ENCODE data around the gene SNRPF. TPM values are rescaled to one million over a fixed set of nuclear protein-coding genes. Genes with fewer than 3 reads are reported as not detected.
"Not testable (repeated sequence)": the region's sequence is repeated elsewhere in the genome, so short reads cannot be mapped to it uniquely, and the experiment has no call there.

Gene SNRPF
- 12.6 TPM for total RNA-seq

DNA sequence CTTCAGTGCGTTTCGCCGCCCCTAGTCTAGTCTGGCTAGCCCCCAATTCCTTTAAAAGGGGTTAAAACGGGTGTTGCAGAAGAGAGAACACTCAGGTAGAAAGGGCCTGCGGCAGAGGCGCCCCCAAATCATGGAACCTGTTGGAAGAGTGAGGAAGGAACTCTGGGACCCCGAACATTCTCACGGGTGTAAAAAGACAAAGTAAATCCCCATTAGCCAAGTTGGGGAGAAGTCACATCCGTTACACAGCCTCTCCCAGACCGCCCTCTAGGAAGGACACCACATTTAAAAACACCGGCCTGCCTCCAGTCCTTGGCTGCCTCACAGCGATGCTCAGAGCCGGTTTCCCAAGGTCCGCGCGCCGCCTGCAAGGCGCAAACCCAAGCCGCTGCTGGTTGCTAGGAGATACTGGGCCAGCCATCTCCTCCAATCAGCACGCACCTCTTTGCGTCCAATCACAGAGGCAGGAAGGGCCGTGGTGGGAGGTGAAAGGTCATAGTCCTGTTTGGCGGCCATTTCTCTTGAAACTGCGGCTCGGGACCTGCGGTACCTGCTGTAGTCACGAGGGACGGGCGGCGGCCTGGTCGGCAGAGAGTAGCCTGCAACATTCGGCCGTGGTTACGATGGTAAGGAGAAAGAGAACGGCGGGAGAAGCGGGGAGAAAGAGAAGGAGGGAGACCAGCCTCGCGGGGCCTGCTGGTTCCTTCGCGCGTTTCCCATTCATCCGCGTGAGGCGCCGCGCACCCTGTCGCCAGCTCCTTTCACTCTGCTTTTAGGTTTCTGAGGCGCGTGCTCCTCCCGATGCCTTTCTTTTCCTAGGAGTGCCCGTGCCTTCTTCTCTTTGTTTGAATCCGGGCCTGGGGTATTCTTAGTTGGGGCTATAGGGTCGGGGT, at the start of gene SNRPF:
Gene SNRPF (plus strand): TSS at position 502 of the 893 bp plus-strand sequence. CDS start 122 bp downstream, at position 624.
- intact Hi-C loops (cut with DNase I), result no loop called here

DNA sequence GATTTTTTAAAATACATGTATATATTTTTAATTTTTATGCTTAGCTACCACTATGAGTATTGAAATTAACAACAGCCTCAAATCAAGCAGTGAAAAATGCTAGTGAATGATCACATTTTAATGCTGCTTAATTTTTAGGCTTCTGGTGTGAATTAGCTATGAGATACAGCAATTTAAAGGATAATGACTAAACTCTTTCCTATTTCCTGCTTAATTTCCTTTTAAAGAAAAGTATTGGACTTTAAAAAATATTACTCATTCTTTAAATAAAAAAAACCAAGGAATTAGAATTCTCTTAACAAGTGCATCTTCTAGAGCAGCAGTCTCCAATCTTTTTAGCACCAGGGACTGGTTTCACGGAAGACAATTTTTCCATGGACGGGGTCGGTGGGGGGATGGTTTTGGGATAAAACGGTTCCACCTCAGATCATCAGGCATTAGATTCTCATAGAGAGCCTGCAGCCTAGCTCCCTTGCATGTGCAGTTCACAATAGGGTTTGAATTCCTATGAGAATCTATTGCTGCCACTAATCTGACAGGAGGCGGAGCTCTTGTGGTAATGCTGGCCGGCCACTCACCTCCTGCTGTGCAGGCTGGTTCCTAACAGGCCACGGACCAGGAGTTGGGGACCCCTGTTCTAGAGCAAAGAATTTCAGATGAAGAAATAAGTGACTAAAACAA, 49.6 kb upstream of the SNRPF start:
- DNase-seq (ENCODE audit: low spot score), result no peak
- ATAC-seq, result no peak
- intact Hi-C loops (cut with DNase I), result no loop called here

More for the DNA sequence above, at the start of gene SNRPF:
- ATAC-seq (peak; percentile 100), DNase-seq (ENCODE audit: low spot score) (peak; percentile 97)

DNA sequence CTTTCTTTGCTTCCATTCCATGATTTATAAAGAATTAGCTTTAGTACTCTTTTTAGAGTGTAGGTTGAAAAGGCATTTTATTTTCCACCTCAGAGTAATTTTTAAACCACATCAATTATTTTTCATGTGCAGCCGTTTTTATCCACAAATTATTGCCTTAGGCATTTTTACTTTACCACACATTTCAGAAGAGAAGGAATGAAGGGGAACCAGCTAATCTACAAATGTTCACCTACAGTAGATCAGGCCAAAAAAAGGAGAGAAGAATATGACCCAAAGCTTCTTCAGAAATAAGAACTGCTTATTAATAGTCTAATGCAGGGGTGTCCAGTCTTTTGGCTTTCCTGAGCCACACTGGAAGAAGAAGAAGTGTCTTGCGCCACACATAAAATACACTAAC, 48.3 kb upstream of the SNRPF start:
- no peak for ATAC-seq
- no peak for DNase-seq (ENCODE audit: low spot score)
- intact Hi-C loops (cut with DNase I), result no loop called here

DNA sequence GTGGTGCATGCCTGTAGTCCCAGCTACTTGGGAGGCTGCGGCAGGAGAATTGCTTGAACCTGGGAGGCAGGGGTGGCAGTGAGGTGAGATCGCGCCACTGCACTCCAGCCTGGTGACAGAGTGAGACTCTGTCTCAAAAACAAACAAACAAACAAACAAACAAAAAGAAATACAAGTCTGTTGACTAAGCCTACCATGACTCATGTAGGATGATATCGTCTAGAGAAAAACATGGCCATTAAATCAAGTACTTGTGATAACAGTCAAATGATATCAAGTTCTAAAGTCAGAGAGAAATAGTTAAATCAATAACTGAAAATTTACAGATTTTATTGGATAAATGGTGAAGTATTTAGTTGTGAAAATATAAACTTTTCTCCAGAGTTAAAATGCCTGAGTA, 46.6 kb upstream of the SNRPF start:
- not testable (repeated sequence) for DNase-seq (ENCODE audit: low spot score)

DNA sequence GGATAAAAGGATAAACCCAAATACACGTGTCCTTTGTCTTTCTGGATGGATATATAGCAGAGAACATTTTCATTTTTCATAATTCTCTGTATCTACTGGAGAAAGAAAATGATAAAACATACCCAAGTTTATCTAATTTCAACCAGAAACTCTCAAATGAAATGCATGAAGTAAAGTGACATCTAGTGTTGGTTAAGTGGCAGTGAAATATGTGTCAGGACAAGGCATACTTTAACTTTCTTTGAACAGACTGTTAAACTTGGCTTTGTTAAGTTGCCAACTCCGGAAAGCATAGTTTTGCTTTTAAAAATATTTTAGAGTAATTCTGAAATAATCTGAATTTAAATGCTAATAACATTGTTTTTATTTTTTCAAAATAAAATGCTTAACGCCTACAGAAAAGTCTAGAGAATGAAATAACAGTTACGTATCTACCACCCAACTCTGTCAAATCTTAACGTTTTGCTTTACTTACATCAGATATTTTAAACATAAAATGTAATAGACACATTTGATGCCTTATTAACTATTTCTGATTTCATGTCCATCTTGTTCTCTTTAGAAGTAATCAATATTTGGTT, 43.0 kb upstream of the SNRPF start:
- no peak for DNase-seq (ENCODE audit: low spot score)
- intact Hi-C loops (cut with DNase I), result loop anchor here (5.0 kb wide), 1 partner anchor 233 kb away; no protein-coding TSS in a partner anchor
- ATAC-seq, result peak; percentile 76

More for the DNA sequence above, 46.6 kb upstream of the SNRPF start:
- intact Hi-C loops (cut with DNase I); ATAC-seq: not testable (repeated sequence)

DNA sequence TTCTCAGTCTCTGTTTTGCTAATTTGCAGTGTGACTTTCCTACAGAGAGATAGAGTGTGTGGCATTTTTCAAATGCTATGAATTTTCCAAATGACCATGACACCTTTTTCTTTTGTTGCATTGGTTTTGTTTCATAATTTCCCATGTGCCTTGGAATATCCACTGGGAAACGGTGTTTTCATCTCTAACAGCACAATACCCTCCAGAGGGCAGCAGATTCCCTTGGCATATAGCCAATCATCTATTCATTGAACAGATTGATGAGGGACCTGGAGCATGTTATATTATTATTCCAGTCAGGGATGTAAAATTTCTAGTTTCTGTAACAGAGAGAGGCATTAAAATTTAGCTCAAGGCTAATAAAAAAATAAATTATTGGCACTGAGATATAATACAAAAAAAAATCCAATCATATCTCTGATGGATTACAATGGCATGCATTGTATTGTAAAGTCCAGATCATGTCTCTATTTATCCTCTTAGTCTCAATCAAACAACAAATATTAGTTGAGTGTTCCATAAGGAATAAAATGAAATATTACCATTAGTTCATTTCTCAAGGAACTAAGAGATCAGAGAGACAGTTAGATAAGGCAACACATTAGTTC, 38.6 kb upstream of the SNRPF start:
- no peak for ATAC-seq
- no peak for DNase-seq (ENCODE audit: low spot score)
- intact Hi-C loops (cut with DNase I), result no loop called here

DNA sequence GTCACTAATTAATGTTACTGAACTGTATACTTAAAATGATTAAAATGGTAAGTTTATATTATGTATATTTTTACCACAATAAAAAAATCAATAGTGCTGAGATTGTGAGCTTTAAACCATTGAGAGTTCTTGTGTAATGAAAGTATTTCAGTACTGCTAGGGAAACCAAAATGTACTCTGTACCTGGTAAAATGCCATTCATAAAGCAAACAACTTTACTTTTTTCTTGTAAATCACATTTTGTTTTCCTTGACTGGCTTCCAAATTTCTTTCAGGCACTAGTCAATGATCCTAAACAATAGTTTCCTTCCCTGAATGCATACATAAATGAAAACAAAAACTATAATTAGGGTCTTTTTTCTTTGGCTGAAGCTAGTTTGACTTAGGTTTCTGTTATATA, 29.4 kb upstream of the SNRPF start:
- no peak for ATAC-seq
- intact Hi-C loops (cut with DNase I), result no loop called here
- DNase-seq (ENCODE audit: low spot score), result no peak

DNA sequence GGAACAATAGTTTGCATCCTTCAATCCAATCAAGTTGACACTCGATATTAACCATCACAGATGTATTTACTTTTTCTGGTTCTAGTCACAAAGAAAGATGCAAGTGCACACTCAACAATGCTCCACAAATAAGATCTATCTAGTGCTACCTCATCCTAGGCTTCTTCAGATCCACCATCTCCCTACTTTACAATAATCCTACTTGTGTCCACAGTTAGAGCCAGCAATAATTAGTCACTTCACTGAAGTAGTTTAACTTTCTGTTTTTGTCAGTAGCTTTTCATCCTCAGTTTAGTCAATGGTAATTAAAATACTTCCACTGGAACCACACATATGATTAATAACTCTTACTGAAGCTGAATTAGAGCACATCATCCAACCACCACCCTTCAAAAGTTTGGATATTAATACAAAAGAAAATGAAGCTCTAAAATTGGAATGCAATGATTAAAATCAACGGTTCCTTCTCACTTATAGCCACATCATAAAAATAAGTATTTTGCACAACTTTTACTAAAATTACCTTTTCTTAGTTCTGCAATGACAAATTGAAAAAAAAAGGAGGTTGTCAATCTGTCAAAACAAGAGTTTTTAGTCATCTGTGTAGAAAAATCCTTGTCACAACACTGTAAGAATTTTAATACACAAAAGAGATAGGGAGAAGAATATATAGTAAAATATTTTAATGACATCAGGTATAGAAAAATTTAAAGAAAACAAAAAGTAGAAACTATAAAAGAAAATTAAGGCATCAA, 28.2 kb upstream of the SNRPF start:
- DNase-seq (ENCODE audit: low spot score) (no peak), ATAC-seq (no peak)
- intact Hi-C loops (cut with DNase I), result no loop called here

DNA sequence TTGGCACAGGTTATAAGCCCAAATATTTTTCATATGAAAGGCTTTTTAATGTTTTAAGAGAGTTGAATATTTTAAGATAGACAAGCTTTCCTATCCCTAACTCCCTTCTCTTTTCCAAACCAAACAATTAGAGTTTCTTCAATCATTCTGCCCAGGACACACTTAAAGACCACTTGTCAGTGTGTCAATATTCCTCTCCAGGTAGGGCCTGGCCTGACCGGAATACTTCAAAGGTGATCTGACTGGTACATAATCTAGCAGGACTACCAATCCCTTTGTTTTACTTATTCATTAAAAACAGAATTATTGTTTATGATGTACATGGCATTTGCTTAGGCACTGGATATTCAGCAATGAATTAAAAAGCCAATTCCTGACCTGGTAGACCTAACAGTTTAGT, 24.2 kb upstream of the SNRPF start:
- intact Hi-C loops (cut with DNase I), result no loop called here
- DNase-seq (ENCODE audit: low spot score), result no peak
- ATAC-seq, result no peak

DNA sequence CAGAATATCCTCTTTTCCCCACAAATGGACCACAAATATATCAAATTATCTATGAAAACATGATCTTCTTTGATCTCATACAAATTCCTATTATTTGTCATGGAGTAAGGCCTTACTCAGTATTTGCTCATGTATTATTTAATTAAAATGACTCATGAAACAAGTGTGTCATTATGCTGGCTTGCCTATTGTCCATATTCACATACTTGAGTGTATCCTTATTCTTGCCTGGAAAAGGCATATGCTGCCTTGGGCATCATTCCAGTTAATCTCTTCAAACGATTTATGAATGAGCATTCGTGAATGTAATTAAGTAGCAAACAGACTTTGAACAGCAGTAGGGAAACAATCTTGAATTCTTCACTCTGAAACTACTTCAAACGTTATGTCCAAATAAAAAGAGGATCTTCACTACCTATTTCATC, 22.6 kb upstream of the SNRPF start:
- DNase-seq (ENCODE audit: low spot score) (no peak), ATAC-seq (no peak)
- intact Hi-C loops (cut with DNase I), result no loop called here

DNA sequence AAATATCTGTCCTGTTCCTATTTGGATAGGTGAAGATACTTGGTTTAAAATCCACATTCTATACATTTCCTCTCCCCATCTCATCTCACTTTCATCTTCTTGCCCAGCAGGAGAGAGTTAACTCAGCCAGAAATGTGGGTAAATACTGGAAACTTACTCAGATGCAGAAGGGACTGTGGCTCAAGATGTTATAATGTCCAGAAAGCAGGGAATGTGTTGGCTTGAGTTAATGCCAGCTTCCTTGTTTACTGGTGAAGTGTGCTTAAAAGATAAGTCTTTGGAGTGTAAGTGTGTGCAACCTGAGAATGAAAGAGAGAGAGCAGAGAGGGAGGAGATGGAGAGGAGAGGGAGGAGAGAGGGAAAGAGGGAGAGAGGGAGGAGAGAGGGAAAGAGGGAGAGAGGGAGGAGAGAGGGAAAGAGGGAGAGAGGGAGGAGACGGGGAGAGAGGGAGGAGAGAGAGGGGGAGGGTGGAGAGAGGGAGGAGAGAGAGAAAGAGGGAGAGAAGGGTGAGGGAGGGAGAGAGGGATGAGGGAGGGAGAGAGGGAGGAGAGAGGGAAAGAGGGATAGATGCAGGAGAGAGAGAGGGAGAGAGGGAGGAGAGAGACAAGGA, 22.0 kb upstream of the SNRPF start:
- intact Hi-C loops (cut with DNase I), result no loop called here
- DNase-seq (ENCODE audit: low spot score) (no peak), ATAC-seq (peak; percentile 75)

DNA sequence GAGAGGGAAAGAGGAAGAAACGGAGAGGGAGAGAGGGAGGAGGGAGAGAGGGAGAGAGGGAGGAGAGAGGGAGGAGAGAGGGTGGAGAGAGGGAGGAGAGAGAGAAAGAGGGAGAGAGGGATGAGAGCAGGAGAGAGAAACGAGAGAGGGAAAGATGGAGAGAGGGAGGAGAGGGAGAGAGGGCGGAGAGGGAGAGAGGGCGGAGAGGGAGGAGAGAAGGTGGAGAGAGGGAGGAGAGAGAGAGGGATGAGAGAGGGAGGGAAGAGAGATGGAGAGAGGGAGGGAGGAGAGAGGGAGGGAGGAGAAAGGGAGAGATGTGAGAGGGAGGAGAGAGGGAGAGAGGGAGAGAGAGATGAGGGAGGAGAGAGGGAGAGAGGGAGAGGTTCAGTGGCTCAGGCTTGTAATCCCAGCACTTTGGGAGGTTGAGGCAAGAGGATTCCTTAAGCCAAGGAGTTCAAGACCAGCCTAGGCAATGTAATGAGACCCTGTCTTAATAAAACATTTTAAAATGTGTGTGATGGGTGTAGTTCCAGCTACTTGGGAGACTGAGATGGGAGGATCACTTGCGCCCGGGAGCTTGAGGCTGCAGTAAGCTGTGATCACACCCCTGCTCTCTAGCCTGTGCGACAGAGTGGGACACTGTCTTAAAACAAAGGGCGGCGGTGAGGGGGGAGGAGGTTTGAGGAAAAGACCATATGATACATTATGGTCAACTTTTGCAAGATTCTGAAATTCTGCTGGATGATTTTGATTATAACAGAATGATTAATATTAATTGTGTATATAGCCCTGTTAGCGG, 21.3 kb upstream of the SNRPF start:
- DNase-seq (ENCODE audit: low spot score), result no peak
- intact Hi-C loops (cut with DNase I), result no loop called here
- peak; percentile 82 for ATAC-seq

DNA sequence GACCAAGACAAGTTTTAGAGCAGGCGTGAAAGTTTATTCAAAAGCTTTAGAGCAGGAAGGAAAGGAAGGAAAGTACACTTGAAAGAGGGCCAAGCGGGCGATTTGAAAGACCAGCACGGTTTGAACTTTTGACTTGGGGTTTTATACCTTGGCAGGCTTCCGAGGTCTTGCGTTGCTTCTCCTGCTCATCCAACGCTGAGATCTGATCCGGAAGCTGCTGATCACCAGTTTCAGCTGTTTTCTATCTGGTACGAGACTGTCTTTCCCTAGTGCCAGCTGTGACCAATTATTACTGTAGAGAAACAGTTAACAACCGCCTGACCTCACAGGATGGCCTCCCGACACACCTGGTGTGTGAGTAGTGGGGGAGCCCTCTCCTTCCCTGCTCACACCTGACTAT, 20.6 kb upstream of the SNRPF start:
- ATAC-seq, result peak; percentile 77

DNA sequence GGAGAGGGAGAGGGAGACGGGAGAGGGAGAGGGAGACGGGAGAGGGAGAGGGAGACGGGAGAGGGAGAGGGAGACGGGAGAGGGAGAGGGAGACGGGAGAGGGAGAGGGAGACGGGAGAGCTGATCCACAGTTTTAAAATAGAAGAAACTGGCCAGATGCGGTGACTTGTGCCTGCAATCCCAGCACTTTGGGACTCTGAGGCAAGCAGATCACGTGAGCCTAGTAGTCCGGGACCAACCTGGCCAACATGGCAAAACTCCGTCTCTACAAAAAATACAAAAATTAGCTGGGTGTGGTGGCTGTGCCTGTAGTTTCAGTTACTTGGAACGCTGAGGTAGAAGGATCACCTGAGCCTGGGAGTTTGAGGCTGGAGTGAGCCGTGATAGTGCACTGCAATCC, 16.3 kb upstream of the SNRPF start:
- intact Hi-C loops (cut with DNase I); DNase-seq (ENCODE audit: low spot score): not testable (repeated sequence)
- ATAC-seq, result peak; percentile 49

More for the DNA sequence above, 20.6 kb upstream of the SNRPF start:
- intact Hi-C loops (cut with DNase I), result no loop called here
- peak; percentile 69 for DNase-seq (ENCODE audit: low spot score)

DNA sequence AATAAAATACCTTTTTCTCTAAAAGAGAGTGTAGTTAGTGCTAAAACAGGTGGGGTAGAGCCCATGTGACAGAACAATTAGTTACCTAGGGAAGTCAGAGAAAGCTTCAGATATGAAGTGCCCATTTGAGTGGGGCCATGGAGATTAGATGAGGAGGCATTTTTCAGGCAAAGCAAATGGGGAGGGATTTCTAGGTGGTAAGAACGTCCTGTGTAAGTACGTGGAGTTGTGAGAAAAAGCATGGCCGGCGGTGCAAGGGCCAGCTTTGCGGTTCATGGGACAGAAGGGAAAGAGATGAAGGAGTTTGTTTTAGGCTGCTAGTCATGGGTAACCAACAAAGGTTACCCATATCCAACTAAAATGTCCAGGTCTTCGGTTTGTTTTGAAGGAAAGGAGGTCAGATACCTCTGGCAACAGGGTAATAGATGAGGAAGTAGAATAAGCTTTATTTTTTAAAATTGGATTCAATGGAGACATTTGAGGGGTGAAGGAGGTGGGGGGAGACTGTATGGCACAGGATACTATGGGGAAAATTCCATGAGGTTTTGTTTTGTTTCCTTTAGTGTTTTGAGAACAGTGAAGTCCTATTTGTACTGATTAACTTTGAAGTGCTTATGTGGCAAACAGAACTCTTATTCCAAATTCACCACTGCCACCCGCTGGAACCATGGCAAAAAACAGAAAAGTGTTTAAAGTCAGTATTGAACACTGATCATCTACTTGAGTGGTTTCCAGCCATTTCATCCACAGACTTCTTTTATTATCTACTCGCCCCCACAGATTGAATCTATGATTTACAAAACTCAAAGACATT, 10.0 kb upstream of the SNRPF start:
- intact Hi-C loops (cut with DNase I), result no loop called here
- DNase-seq (ENCODE audit: low spot score) (no peak), ATAC-seq (no peak)

DNA sequence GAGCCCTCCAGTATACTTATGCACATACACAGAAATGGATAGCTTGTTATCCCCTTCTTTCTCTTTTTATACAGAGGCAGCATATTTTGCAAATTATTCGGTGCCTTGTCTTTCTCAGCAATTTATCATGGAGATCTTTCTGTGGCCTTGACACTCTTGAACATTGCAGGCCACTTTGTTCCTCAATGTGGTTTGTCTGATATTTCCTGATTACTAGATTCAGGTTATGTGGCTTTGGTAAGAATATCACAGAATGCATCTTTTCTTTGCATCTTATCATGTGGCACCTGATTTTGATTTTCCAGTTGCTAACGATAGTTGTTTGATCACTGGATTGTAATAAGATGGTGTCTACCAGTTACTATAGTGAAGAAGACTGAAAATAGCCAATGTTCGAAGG, 7.1 kb upstream of the SNRPF start:
- ATAC-seq, result no peak
- intact Hi-C loops (cut with DNase I), result no loop called here
- no peak for DNase-seq (ENCODE audit: low spot score)

DNA sequence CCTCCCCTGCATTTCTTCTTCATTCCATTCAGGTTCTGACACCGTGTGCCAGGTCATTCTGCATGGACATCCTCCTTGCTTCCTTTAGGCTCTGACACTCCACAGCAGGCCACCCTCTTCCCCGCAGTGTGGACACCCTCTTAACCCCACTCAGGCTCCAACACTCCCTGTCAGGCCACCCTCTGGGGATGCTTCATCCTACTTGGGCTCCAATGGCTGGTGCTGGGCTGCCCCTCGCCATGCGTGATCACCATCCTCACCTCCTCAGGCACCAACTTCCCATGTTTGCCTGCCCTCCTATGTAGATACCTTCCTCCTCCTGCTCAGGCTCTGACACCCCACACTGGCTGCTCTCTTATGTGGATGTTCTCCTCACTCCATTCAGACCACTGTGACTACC, 6.6 kb upstream of the SNRPF start:
- intact Hi-C loops (cut with DNase I), result no loop called here
- no peak for DNase-seq (ENCODE audit: low spot score)
- peak; percentile 34 for ATAC-seq

Data from sciatic nerve (tissue), 2 donors.